Ovary (tissue), 9 donors: ENCODE measurements around the gene ZNF740. TPM values are rescaled to one million over a fixed set of nuclear protein-coding genes. Genes with fewer than 3 reads are reported as not detected.

Experiments
- DNase-seq, 5 donors: peaks; one replicate each; pipeline ENCODE4 v3.0.0-alpha.2; 2019 to 2020
- H3K27ac ChIP-seq, 2 donors: fragments of 200-600 bp; one replicate each; pipeline versions ENCODE4 v1.5.1 to v1.8.0; 2019 to 2022
- H3K27me3 ChIP-seq: fragments of 200-600 bp; one replicate; pipeline ENCODE4 v1.8.0; 2022
- H3K36me3 ChIP-seq: fragments of 200-600 bp; sonication (generic); one replicate; pipeline ENCODE4 v1.5.1; 2019
- H3K4me1 ChIP-seq: one replicate; pipeline ENCODE4 v1.8.1; 2013; ENCODE audit warnings: mild to moderate bottlenecking, moderate library complexity; ENCODE audit not compliant: insufficient read depth
- H3K4me3 ChIP-seq: fragments of 200-600 bp; sonication (generic); one replicate; pipeline ENCODE4 v1.5.1; 2017
- H3K9me3 ChIP-seq, 2 donors: fragments of 200-600 bp in 1 of 2; sonication (generic) in 1 of 2; one replicate each; pipeline versions ENCODE4 v1.5.1 to v1.8.1; 2013 to 2019; ENCODE audit warnings: mild to moderate bottlenecking in 1 of 2, moderate library complexity in 1 of 2
- EP300 ChIP-seq: sonication (generic); formaldehyde crosslinking; IDR thresholded peaks from one replicate; pipeline ENCODE4 v1.6.1; 2017; ENCODE audit warnings: antibody characterized with exemption
- POLR2A ChIP-seq: fragments of 450-650 bp; IDR thresholded peaks from one replicate; pipeline ENCODE4 v1.6.1; 2017; ENCODE audit warnings: antibody characterized with exemption, mild to moderate bottlenecking, moderate library complexity
- WGBS, 3 donors: extraction: QIAGEN DNeasy Blood & Tissue Kit in 1 of 3; methylation state at CpG; one replicate each; pipeline versions ENCODE4 v1.1.5 to v1.1.7; 2013 to 2017; 5-methylcytosine and 5-hydroxymethylcytosine counted together
- intact Hi-C, 4 donors: fragments of 100-400 bp; cut with DNase I; formaldehyde crosslinking; loops; one replicate each; pipeline versions ENCODE4 v1.11.0 to v1.15.1; 2022 to 2023
- polyA plus RNA-seq, 2 donors: library from polyadenylated mRNA; stranded (reverse); fragments of 200-250 nt in 1 of 2; fragments of 350-450 nt in 1 of 2; fragmentation: Illumina TruSeq in 1 of 2; extraction: RNeasy Lipid Tissue Mini Kit (QIAGEN cat#74804) in 1 of 2; gene quantifications; one replicate each; pipeline ENCODE4 v1.2.3, GENCODE V29; 2013 to 2014
- total RNA-seq, 7 donors: library from RNA; depleted of rRNA in 2 of 7; stranded (reverse); fragments of >200 nt in 2 of 7; fragmentation: NEBNext Ultra II Directional in 3 of 7; extraction: Animal tissue kit (Norgen Biotek cat#: 25700) in 3 of 7; gene quantifications; one replicate each; pipeline versions ENCODE4 v1.1.0 to v1.2.4, GENCODE V29; 2016 to 2023
- TF ChIP-seq, protein P1 (sequence below), 3 donors: fragments of 450-650 bp in 2 of 3; fragments of 200-600 bp in 1 of 3; IDR thresholded peaks; one replicate each; pipeline versions ENCODE4 v1.5.1 to v1.8.0; 2016 to 2022; ENCODE audit warnings: antibody characterized with exemption in 3 of 3, mild to moderate bottlenecking in 1 of 3
- donor health status: DM: no; HTN: no; CAD: no; lungs with moderate emphysema.
- donor health status: DM: no; HTN: no; CAD: no.
- donor health status: Bipolar disorder and iron deficiency.
- donor health status: DM: yes; HTN: yes; CAD: no.
- donor health status: DM: no; HTN: no; CAD: no.
- donor health status: DM: yes; HTN: yes; CAD: no.

The ZNF740 gene
- total and polyA plus RNA-seq, 9 donors, result 9.7 to 56.9 (median 45.7) TPM

DNA sequence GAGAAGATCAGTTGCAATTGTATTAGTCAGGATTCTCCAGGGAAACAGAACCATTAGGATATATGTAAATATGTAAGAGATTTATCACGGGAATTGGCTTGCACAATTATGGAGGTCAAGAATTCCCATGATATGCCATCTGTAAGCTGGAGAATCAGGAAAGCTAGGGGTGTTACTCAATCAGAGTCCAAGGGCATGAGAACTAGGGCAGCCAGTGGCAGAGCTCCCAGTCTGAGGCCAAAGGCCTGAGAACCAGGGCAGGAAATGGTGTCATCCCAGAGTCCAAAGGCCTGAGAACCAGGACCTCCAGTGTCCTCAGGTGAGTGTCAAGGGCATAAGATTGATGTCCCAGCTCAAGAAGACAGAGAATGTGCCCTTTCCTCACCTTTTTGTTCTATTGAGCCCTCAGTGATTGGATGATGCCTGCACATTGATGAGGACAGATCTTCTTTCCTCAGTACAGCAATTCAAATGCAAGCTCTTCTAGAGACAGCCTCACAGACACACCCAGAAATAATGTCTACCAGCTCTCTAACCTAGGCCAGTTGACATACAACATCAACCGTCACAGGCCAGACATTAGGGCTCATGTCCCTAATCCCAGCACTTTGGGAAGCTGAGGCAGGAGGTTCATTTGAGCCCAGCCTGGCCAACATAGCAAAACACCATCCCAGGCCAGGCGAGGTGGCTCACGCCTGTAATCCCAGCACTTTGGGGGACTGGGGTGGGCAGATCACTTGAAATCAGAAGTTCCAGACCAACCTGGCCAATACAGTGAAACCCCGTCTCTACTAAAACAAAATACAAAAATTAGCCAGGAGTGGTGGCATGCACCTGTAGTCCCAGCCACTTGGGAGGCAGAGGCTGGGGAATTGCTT is 34.9 kb upstream of the ZNF740 start:
- intact Hi-C loops, result no loop called here
- WGBS, 3 donors, result 81 to 93% (median 86%) methylated on average over 5 of the region's 5 CpGs
- no peak overlapping the region for H3K27ac ChIP-seq
- no peaks in the 10 kb centered on the region for H3K9me3 ChIP-seq
- no peak for DNase-seq
- H3K36me3 ChIP-seq, result no peaks in the 10 kb centered on the region
- H3K4me1 ChIP-seq, result no peaks in the 10 kb centered on the region
- no peak overlapping the region for H3K4me3 ChIP-seq
- H3K27me3 ChIP-seq, result no peaks in the 10 kb centered on the region
- TF ChIP-seq POLR2A (no peak), EP300 (no peak)
- TF ChIP-seq, protein P1, sequence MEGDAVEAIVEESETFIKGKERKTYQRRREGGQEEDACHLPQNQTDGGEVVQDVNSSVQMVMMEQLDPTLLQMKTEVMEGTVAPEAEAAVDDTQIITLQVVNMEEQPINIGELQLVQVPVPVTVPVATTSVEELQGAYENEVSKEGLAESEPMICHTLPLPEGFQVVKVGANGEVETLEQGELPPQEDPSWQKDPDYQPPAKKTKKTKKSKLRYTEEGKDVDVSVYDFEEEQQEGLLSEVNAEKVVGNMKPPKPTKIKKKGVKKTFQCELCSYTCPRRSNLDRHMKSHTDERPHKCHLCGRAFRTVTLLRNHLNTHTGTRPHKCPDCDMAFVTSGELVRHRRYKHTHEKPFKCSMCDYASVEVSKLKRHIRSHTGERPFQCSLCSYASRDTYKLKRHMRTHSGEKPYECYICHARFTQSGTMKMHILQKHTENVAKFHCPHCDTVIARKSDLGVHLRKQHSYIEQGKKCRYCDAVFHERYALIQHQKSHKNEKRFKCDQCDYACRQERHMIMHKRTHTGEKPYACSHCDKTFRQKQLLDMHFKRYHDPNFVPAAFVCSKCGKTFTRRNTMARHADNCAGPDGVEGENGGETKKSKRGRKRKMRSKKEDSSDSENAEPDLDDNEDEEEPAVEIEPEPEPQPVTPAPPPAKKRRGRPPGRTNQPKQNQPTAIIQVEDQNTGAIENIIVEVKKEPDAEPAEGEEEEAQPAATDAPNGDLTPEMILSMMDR (IDR thresholded peaks at IDR 0.05), result no peak

DNA sequence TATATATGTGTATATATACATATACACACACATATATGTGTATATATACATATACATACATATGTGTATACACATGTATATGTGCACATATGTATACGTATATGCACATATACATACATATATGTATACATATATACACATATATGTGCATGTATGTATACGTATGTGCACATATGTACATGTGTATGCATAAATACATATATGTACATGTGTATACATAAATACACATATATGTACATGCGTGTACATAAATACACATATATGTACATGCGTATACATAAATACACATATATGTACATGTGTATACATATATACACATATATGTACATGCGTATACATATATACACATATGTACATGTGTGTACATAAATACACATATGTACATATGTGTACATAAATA is 33.3 kb upstream of the ZNF740 start:
- WGBS, 3 donors, result 84 to 87% (median 85%) methylated on average over 5 of the region's 5 CpGs
- TF ChIP-seq EP300 (no peak), POLR2A (no peak)
- TF ChIP-seq, protein P1 (IDR thresholded peaks at IDR 0.05), result no peak
- H3K4me3 ChIP-seq, result no peak overlapping the region
- no peaks in the 10 kb centered on the region for H3K36me3 ChIP-seq
- H3K9me3 ChIP-seq, result no peaks in the 10 kb centered on the region
- intact Hi-C loops, result no loop called here
- DNase-seq, result no peak
- no peak overlapping the region for H3K27ac ChIP-seq
- no peaks in the 10 kb centered on the region for H3K27me3 ChIP-seq
- no peaks in the 10 kb centered on the region for H3K4me1 ChIP-seq

DNA sequence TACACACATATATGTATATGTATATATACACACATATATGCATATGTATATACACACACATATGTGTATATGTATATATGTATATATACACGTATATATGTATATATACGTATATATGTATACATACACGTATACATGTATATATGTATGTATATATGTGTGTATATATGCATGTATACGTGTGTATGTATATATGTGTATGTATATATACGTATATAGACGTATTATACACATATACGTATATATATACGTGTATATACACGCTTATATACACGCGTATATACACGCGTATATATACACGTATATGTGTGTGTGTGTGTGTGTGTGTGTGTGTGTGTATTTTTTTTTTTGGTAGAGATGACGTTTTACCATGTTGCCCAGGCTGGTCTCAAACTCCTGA is 32.9 kb upstream of the ZNF740 start:
- no peak for TF ChIP-seq POLR2A
- TF ChIP-seq, protein P1 (IDR thresholded peaks at IDR 0.05), result no peak
- TF ChIP-seq EP300, result no peak
- 83 to 89% (median 87%) methylated on average over 15 of the region's 15 CpGs for WGBS, 3 donors
- no peak for DNase-seq
- Histone ChIP-seq H3K9me3 (no peaks in the 10 kb centered on the region), H3K4me3 (no peak overlapping the region), H3K4me1 (no peaks in the 10 kb centered on the region), H3K36me3 (no peaks in the 10 kb centered on the region), H3K27ac (no peak overlapping the region), H3K27me3 (no peaks in the 10 kb centered on the region)
- intact Hi-C loops, result no loop called here

DNA sequence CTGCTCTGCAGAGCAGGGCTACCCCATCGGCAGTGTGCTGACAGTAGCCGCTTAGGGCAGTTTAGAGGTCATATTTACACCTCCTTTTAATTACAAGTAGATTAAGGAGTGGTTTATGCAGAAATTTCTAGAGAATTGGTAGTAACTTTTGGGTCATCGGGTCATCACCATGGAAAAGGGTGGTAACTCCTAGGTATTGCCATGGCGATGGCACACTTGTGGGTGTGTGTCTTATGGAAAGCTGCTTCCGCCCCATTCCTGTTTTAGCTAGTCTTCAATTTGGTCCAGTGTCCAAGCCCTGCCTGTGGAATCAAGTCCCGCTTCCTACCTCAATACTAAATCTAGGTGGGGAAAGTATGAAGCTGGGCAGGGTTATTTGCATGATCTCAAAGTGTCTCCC is 29.5 kb upstream of the ZNF740 start:
- H3K9me3 ChIP-seq, result no peaks in the 10 kb centered on the region
- H3K27me3 ChIP-seq, result no peaks in the 10 kb centered on the region
- no peak overlapping the region for H3K4me3 ChIP-seq
- 87 to 89% (median 88%) methylated on average over 6 of the region's 6 CpGs for WGBS, 3 donors
- no peak overlapping the region for H3K27ac ChIP-seq
- intact Hi-C loops, result no loop called here
- no peak for DNase-seq
- no peaks in the 10 kb centered on the region for H3K4me1 ChIP-seq
- no peak for TF ChIP-seq EP300
- TF ChIP-seq POLR2A, result no peak
- TF ChIP-seq, protein P1 (IDR thresholded peaks at IDR 0.05), result no peak
- H3K36me3 ChIP-seq, result no peaks in the 10 kb centered on the region
